OCI-LY3 (cell line): ENCODE results near the gene NFAM1.

Experiments
- H2AFZ ChIP-seq: fragments of 200-600, 300-600 bp; shearing (Covaris generic); 2 replicates; pipeline ENCODE4 v1.6.0; 2014; ENCODE audit warnings: antibody characterized with exemption, low read depth, low read length
- H3K27ac ChIP-seq: fragments of 200-600, 300-600 bp; sonication (generic); 2 replicates; pipeline ENCODE4 v1.5.1; 2014; ENCODE audit warnings: mild to moderate bottlenecking, low read length, moderate library complexity, mixed read lengths
- H3K27me3 ChIP-seq: fragments of 200-600, 300-600 bp; sonication (generic); 2 replicates; pipeline ENCODE4 v1.6.1; 2014; ENCODE audit warnings: low read depth, low read length, mixed read lengths
- H3K36me3 ChIP-seq: fragments of 200-600, 300-600 bp; sonication (generic); replicated peaks from 2 replicates; pipeline ENCODE3; 2014; ENCODE audit warnings: low read depth, low read length, mixed read lengths
- H3K4me1 ChIP-seq: fragments of 300-600, 200-600 bp; sonication (generic); 2 replicates; pipeline ENCODE4 v1.6.1; 2014; ENCODE audit warnings: low read length, mixed read lengths
- H3K4me2 ChIP-seq: fragments of 200-600, 300-600 bp; sonication (generic); 2 replicates; pipeline ENCODE4 v1.6.1; 2014; ENCODE audit warnings: low read length, mixed read lengths
- H3K4me3 ChIP-seq: fragments of 300-600, 200-600 bp; sonication (generic); 2 replicates; pipeline ENCODE4 v1.5.1; 2014; ENCODE audit warnings: antibody characterized with exemption, mild to moderate bottlenecking, low read length, moderate library complexity
- H3K79me2 ChIP-seq: fragments of 300-600, 200-600 bp; shearing (Covaris generic); 2 replicates; pipeline ENCODE4 v1.6.1; 2014; ENCODE audit warnings: mild to moderate bottlenecking, low read length, mixed read lengths
- H3K9ac ChIP-seq: fragments of 300-600, 200-600 bp; shearing (Covaris generic); 2 replicates; pipeline ENCODE4 v1.6.0; 2014; ENCODE audit warnings: mild to moderate bottlenecking, low read length, moderate library complexity
- H3K9me3 ChIP-seq: fragments of 200-600, 300-600 bp; shearing (Covaris generic); 2 replicates; pipeline ENCODE4 v1.6.1; 2014; ENCODE audit warnings: low read length, mixed read lengths; ENCODE audit not compliant: insufficient read depth
- H4K20me1 ChIP-seq: fragments of 200-600, 300-600 bp; sonication (generic); 2 replicates; pipeline ENCODE4 v1.6.1; 2016; ENCODE audit warnings: low read length, mixed read lengths; ENCODE audit not compliant: insufficient read depth
- EZH2phosphoT487 ChIP-seq: fragments of 200-600 bp; shearing (Covaris generic); IDR thresholded peaks from 2 replicates; pipeline ENCODE4 v1.6.1; 2018; ENCODE audit warnings: antibody characterized with exemption, mixed run types, low read depth
- TF ChIP-seq, protein P1 (sequence below): fragments of 200-600, 300-600 bp; sonication (generic); IDR thresholded peaks from 2 replicates; pipeline ENCODE4 v1.5.1; 2014; ENCODE audit warnings: antibody characterized with exemption, low read length, low read depth

NFAM1 gene

DNA sequence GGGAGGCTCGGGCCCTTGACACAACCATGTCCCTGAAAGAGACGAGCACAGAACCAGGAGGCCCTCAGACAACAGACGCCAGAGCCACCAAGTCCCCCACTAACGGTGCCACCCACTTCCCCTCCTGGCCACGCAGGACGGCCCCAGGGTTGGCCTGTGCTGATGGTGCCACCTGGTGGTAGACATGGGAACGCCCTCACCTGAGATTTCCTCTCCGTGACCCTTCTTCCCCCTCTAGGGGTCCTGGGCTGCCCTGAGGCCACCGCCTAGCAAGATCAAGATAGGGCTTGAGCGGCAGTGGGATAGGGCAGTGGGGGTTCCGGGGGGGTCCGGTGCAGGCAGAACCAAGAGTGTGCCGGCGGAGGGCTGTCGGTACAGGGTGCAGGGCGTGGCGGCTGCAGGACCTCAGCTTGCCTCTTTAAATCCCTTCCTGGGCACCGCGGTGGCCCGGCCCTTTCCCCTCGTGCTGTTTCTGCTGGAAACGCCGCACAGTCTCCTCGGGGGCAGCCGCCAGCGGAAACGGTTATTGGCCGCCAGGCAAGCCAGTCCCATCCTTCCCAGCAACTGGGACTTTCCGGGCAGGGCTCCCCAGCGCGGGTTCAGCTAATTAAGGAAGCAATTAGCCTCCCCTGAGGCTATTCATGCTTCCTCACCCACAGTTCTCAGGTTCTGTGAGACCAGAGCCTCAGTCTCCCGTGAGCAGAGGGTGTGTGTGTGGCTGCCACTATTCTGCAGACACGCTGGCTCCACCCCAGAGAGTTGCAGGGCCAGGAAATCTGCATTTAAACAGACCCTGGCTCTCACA lies 5.5 kb upstream of the NFAM1 start:
- H4K20me1 ChIP-seq, result no peaks in the 10 kb centered on the region
- peak overlapping the region; percentile 48 for H3K27ac ChIP-seq
- no peaks in the 10 kb centered on the region for H3K79me2 ChIP-seq
- H3K27me3 ChIP-seq, result peaks cover 12% of the 10 kb centered on the region
- H3K9me3 ChIP-seq, result no peaks in the 10 kb centered on the region
- peak overlapping the region; percentile 79 for H3K9ac ChIP-seq
- peak overlapping the region; percentile 90 for H3K4me2 ChIP-seq
- H3K36me3 ChIP-seq, result no peaks in the 10 kb centered on the region
- H2AFZ ChIP-seq, result peak overlapping the region; percentile 90
- peaks cover 34% of the 10 kb centered on the region for H3K4me1 ChIP-seq
- H3K4me3 ChIP-seq, result peak overlapping the region; percentile 86
- TF ChIP-seq, protein P1, sequence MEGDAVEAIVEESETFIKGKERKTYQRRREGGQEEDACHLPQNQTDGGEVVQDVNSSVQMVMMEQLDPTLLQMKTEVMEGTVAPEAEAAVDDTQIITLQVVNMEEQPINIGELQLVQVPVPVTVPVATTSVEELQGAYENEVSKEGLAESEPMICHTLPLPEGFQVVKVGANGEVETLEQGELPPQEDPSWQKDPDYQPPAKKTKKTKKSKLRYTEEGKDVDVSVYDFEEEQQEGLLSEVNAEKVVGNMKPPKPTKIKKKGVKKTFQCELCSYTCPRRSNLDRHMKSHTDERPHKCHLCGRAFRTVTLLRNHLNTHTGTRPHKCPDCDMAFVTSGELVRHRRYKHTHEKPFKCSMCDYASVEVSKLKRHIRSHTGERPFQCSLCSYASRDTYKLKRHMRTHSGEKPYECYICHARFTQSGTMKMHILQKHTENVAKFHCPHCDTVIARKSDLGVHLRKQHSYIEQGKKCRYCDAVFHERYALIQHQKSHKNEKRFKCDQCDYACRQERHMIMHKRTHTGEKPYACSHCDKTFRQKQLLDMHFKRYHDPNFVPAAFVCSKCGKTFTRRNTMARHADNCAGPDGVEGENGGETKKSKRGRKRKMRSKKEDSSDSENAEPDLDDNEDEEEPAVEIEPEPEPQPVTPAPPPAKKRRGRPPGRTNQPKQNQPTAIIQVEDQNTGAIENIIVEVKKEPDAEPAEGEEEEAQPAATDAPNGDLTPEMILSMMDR, result peak; percentile 100
- no peak for TF ChIP-seq EZH2phosphoT487

DNA sequence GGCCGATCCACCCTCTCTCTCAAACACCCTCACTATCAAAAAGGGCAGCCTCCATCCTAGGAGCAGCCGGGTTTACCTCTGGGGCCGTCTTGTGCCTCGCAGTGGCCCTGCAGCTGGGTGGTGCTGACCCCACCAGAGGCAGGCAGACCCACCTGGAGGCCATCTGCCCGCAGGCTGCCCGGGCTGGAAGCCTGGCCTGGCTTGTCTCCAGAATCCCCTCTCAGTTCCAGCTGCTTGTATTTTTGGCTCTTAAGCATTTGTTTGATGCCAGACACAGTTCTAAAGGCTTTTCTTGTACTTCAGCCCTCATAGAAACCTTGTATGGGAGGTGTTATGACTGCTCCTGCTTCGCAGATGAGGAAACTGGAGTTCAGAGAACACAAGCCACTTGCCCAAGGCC lies 4.2 kb upstream of the NFAM1 start:
- H3K4me1 ChIP-seq, result peaks cover 34% of the 10 kb centered on the region
- H3K9ac ChIP-seq, result no peak overlapping the region
- H3K4me2 ChIP-seq, result no peak overlapping the region
- no peak overlapping the region for H3K4me3 ChIP-seq
- TF ChIP-seq, protein P1, result no peak
- TF ChIP-seq EZH2phosphoT487, result no peak
- H4K20me1 ChIP-seq, result no peaks in the 10 kb centered on the region
- H3K27ac ChIP-seq, result no peak overlapping the region
- H3K9me3 ChIP-seq, result no peaks in the 10 kb centered on the region
- no peaks in the 10 kb centered on the region for H3K36me3 ChIP-seq
- H2AFZ ChIP-seq, result no peak overlapping the region
- no peaks in the 10 kb centered on the region for H3K79me2 ChIP-seq
- H3K27me3 ChIP-seq, result peaks cover 15% of the 10 kb centered on the region

DNA sequence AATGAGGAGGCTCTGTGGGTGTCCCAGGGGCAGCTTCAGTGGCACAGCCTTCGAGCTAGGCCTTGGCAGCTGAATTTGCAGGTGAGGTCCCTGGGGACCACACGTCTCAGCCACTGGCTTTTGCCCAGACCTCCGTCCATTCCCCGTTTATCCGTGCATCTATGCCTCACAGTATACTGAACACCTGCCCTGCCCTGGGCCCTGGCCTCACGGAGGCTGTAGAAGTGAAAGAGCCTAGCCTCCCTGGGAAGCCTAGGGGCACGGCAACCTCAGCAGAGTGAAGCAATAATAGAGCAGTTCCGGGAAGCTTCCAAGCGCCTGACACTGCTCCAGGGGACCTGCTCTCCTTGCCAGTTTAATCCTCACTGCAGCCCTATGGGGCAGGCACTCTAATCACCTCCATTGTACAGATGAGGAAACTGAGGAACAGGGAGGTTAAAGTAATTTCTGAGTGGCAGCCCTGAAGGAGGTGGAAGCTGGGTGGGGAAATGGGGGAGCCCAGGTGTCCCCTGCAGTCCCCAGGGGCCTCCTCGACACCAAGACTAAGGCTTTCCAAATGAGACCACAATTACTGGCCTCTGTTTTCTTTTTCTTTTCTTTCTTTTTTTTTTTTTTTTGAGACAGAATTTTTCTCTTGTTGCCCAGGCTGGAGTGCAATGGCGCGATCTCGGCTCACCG lies 2.7 kb upstream of the NFAM1 start:
- no peak overlapping the region for H3K27ac ChIP-seq

More for the DNA sequence above, 2.7 kb upstream of the NFAM1 start:
- TF ChIP-seq, protein P1, result no peak
- no peak for TF ChIP-seq EZH2phosphoT487
- peaks cover 22% of the 10 kb centered on the region for H3K27me3 ChIP-seq
- peaks cover 28% of the 10 kb centered on the region for H3K4me1 ChIP-seq
- H3K36me3 ChIP-seq, result no peaks in the 10 kb centered on the region
- H4K20me1 ChIP-seq, result no peaks in the 10 kb centered on the region
- no peak overlapping the region for H3K9ac ChIP-seq
- H3K9me3 ChIP-seq, result no peaks in the 10 kb centered on the region
- 0 out of 2 replicates have a peak overlapping the region, but pooled peaks have one; percentile 3 for H3K4me2 ChIP-seq
- H2AFZ ChIP-seq, result no peak overlapping the region
- no peaks in the 10 kb centered on the region for H3K79me2 ChIP-seq
- no peak overlapping the region for H3K4me3 ChIP-seq
